K562 (cell line): ENCODE data around the gene CLIP2. TPM values are rescaled to one million over a fixed set of nuclear protein-coding genes. Genes with fewer than 3 reads are reported as not detected.
A peak's percentile ranks its signal among the peaks of the same experiment; 100 is the strongest.

Experiments
- ATAC-seq: fragments of 200-7000 bp; cut with Tn5 transposase; 3 replicates; pipeline ENCODE4 v1.9.1; 2020; ENCODE audit warnings: moderate library complexity
- BruUV-seq: library from RNA; stranded (reverse); fragments of 400-500 nt; replicated peaks from 2 replicates; lab custom pipeline; 2021; lab: Mats Ljungman, UMichigan
- CTCF ChIA-PET: fragments of 300-600 bp; formaldehyde crosslinking; extraction: SDS; loops from one replicate; lab custom pipeline; 2021; ENCODE audit warnings: low intra/inter-chr PET ratio; lab: Yijun Ruan, JAX
- POLR2A ChIA-PET: fragments of 300-600, 350-650 bp; sonication (Branson Sonifier 250); formaldehyde crosslinking; extraction: SDS; loops from one replicate; lab custom pipeline; 2021; ENCODE audit warnings: antibody characterized with exemption, inconsistent platforms; lab: Yijun Ruan, JAX
- DNase-seq, 4 experiments: peaks; one replicate each; pipeline versions ENCODE4 v3.0.0 to v3.0.0-alpha.2; 2011 to 2018; ENCODE audit warnings: low spot score in 3 of 4, mixed read lengths in 3 of 4; ENCODE audit errors: extremely low read depth in 1 of 4
- FAIRE-seq: peaks from 2 replicates; lab custom pipeline; 2011; peaks lifted over from hg19 to GRCh38; lab: Jason Lieb, UNC
- H2AFZ ChIP-seq: 2 replicates; pipeline ENCODE4 v1.6.0; 2011; ENCODE audit warnings: low read depth, low read length, control low read depth, inconsistent platforms
- H3K27ac ChIP-seq: fragments of 200-600 bp; 3 replicates; pipeline ENCODE4 v1.8.0; 2011; ENCODE audit warnings: low read depth, mild to moderate bottlenecking, control low read depth, inconsistent platforms, low read length, moderate library complexity, mixed read lengths; ENCODE audit errors: extremely low read depth
- H3K27me3 ChIP-seq, 2 experiments: fragments of 300-600 bp in 1 of 2; 2 replicates in 1 of 2; 3 replicates in 1 of 2; pipeline versions ENCODE4 v1.6.0 to v1.8.0; 2011; ENCODE audit warnings: inconsistent platforms in 2 of 2, low read length in 2 of 2, mild to moderate bottlenecking in 1 of 2, mixed read lengths in 1 of 2, moderate library complexity in 1 of 2; ENCODE audit not compliant: control insufficient read depth in 2 of 2, insufficient read depth in 2 of 2
- H3K36me3 ChIP-seq: fragments of 300-600 bp; 3 replicates; pipeline ENCODE4 v1.8.0; 2011; ENCODE audit warnings: mild to moderate bottlenecking, low read length, inconsistent platforms; ENCODE audit not compliant: control insufficient read depth, insufficient read depth
- H3K4me1 ChIP-seq, 2 experiments: fragments of 200-600 bp in 1 of 2; replicated peaks in 1 of 2; 2 replicates in 1 of 2; 3 replicates in 1 of 2; pipeline versions ENCODE4 v1.5.1 to v1.8.0; 2011; ENCODE audit warnings: inconsistent platforms in 2 of 2, low read length in 2 of 2, mild to moderate bottlenecking in 1 of 2, mixed read lengths in 1 of 2, moderate library complexity in 1 of 2; ENCODE audit not compliant: control insufficient read depth in 2 of 2, insufficient read depth in 2 of 2
- H3K4me2 ChIP-seq: 2 replicates; pipeline ENCODE4 v1.6.1; 2011; ENCODE audit warnings: low read length, control low read depth, inconsistent platforms, mixed read lengths; ENCODE audit not compliant: insufficient read depth
- H3K4me3 ChIP-seq: fragments of 200-600 bp; sonication (generic), shearing (Covaris generic); 2 replicates; pipeline ENCODE4 v1.5.1; 2016; ENCODE audit warnings: control low read depth, inconsistent platforms
- H3K79me2 ChIP-seq: fragments of 200-600 bp; 3 replicates; pipeline ENCODE4 v1.8.0; 2011; ENCODE audit warnings: low read length, inconsistent platforms; ENCODE audit not compliant: control insufficient read depth, insufficient read depth
- H3K9ac ChIP-seq, 2 experiments: 2 replicates each; pipeline versions ENCODE4 v1.6.0 to v1.6.1; 2011; ENCODE audit warnings: low read depth in 2 of 2, low read length in 2 of 2, control low read depth in 1 of 2, inconsistent platforms in 1 of 2, mild to moderate bottlenecking in 1 of 2, mixed read lengths in 1 of 2; ENCODE audit not compliant: insufficient read depth in 1 of 2
- H3K9me1 ChIP-seq: one replicate; pipeline ENCODE4 v1.6.0; 2011; ENCODE audit warnings: inconsistent platforms, mild to moderate bottlenecking, low read length, moderate library complexity; ENCODE audit not compliant: control insufficient read depth, insufficient read depth
- H3K9me3 ChIP-seq: replicated peaks from 2 replicates; pipeline ENCODE4 v1.5.1; 2011; ENCODE audit warnings: low read depth, low read length, inconsistent platforms; ENCODE audit not compliant: control insufficient read depth, insufficient read depth
- H4K20me1 ChIP-seq: replicated peaks from 2 replicates; pipeline ENCODE4 v1.6.1; 2011; ENCODE audit warnings: low read length, inconsistent platforms, mixed read lengths; ENCODE audit not compliant: control insufficient read depth, insufficient read depth
- BACH1 ChIP-seq: fragments of 200-800 bp; sonication (Bioruptor generic); IDR thresholded peaks from 2 replicates; pipeline ENCODE4 v1.6.1; 2016; ENCODE audit warnings: missing genetic modification characterization, missing compliant biosample characterization
- ELF1 ChIP-seq: fragments of 200-800 bp; sonication (Bioruptor generic); IDR thresholded peaks from 2 replicates; pipeline ENCODE4 v1.6.1; 2016; ENCODE audit warnings: missing genetic modification characterization, missing compliant biosample characterization
- NRF1 ChIP-seq, 2 experiments: fragments of 450-650 bp; IDR thresholded peaks in 1 of 2; conservative IDR thresholded peaks in 1 of 2; 2 replicates each; pipeline ENCODE4 v1.6.1; 2014; ENCODE audit warnings: mild to moderate bottlenecking in 2 of 2
- PHF20 ChIP-seq: fragments of 450-650 bp; IDR thresholded peaks from 2 replicates; pipeline ENCODE4 v1.6.1; 2018; ENCODE audit not compliant: partially characterized antibody
- ZFX ChIP-seq: sonication (generic); formaldehyde crosslinking; IDR thresholded peaks from 2 replicates; pipeline ENCODE4 v1.8.0; 2022; ENCODE audit warnings: mild to moderate bottlenecking, missing genetic modification reagents, moderate library complexity
- ZNF311 ChIP-seq: fragments of 250-450 bp; sonication (Bioruptor Pico); IDR thresholded peaks from 2 replicates; pipeline ENCODE4 v1.4.0; 2020; ENCODE audit warnings: mild to moderate bottlenecking, moderate library complexity
- ZNF785 ChIP-seq: fragments of 250-450 bp; sonication (Bioruptor Pico); IDR thresholded peaks from 2 replicates; pipeline ENCODE4 v1.4.0; 2020; ENCODE audit warnings: mild to moderate bottlenecking
- WGBS: fragments of 100-300 bp; shearing (Covaris generic); methylation state at CpG from one replicate; pipeline ENCODE4 v1.1.6; 2016; ENCODE audit warnings: low coverage, mixed read lengths; ENCODE audit not compliant: insufficient coverage; ENCODE audit errors: missing lambda C conversion rate; 5-methylcytosine and 5-hydroxymethylcytosine counted together
- in situ Hi-C: fragments of 300-500 bp; cut with MboI; formaldehyde crosslinking; loops from 4 replicates; pipeline ENCODE4 v1.15.0; 2018; ENCODE audit warnings: inconsistent platforms, mixed read lengths
- intact Hi-C: fragments of 100-400 bp; cut with micrococcal nuclease; formaldehyde crosslinking; loops from 2 replicates; pipeline ENCODE4 v1.14.2; 2022
- polyA plus RNA-seq, 8 experiments: library from polyadenylated mRNA; depleted of rRNA in 4 of 8; stranded (reverse) in 5 of 8; unstranded in 3 of 8; fragments of >200 nt; fragmentation: Nextera tagmentation in 2 of 8; fragmentation: Illumina TruSeq in 1 of 8; extraction: Ambion mirVana in 2 of 8; extraction: Trizol in 1 of 8; gene quantifications; 2 replicates each; pipeline versions ENCODE4 v1.2.1 to v1.2.3, GENCODE V29; 2011 to 2014; ENCODE audit warnings: inconsistent platforms in 1 of 8, missing spikeins in 1 of 8
- total RNA-seq, 7 experiments: library from RNA; depleted of rRNA in 6 of 7; stranded (reverse); fragments of >200 nt in 6 of 7; fragmentation: Illumina TruSeq in 2 of 7; extraction: Trizol in 2 of 7; gene quantifications; 2 replicates each; pipeline versions ENCODE4 v1.2.1 to v1.2.3, GENCODE V29; 2011 to 2021; ENCODE audit warnings: low replicate concordance in 1 of 7

CLIP2 gene
- total and polyA plus RNA-seq, 9 of the 15 experiments (the other 6 are each of a cell fraction or from before 2014, with no cell fraction given): 0.07 to 5.4 (median 2.1) TPM

DNA sequence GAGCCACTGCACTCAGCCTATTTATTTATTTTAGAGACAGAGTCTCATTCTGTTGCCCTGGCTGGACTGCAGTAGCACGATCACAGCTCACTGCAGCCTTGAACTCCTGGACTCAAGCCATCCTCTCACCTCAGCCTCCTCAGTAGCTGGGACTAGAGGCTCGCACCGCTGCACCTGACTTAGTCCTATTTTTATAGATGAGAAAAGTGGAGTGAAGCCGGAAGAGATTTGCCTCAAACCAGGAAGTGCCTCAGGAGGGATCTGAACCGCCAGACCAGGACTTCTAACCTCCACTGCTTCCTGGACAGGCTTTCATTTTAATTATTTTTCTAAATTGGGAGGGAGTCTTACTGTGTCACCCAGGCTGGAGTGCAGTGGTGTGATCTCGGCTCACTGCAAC, 17.5 kb upstream of the CLIP2 start:
- FAIRE-seq (no peak), ATAC-seq (no peak), DNase-seq (peak in 1 of 4 experiments; percentile 37)
- in situ Hi-C loops: no loop called here
- H3K27me3 ChIP-seq: no peaks in the 10 kb centered on the region
- H3K9ac ChIP-seq: peak overlapping the region; percentile 61 to 62; a peak in 3 of 4 replicates
- 57% methylated on average over 6 of the region's 6 CpGs for WGBS
- no peak overlapping the region for H3K4me3 ChIP-seq
- no peaks in the 10 kb centered on the region for H4K20me1 ChIP-seq
- H3K4me1 ChIP-seq: peaks cover 38 to 39% of the 10 kb centered on the region in 2 experiments
- peak overlapping the region; percentile 79; the same call in 2 of the 3 replicates for H3K27ac ChIP-seq
- no peak overlapping the region for H3K4me2 ChIP-seq
- BruUV-seq: no TSS peak
- peak overlapping the region; percentile 99 for H2AFZ ChIP-seq
- H3K9me1 ChIP-seq: no peaks in the 10 kb centered on the region
- no peaks in the 10 kb centered on the region for H3K36me3 ChIP-seq
- TF ChIP-seq ELF1 (tag): peak; percentile 78
- no peak for TF ChIP-seq ZNF311 (CRISPR knock-in tag)
- TF ChIP-seq PHF20: peak; percentile 21
- TF ChIP-seq NRF1 (conservative IDR thresholded peaks at IDR 0.05 in 1 of 2, IDR thresholded peaks at IDR 0.05 in 1 of 2): no peak
- no peak for TF ChIP-seq BACH1
- TF ChIP-seq ZFX (CRISPR knock-in tag): peak; percentile 16
- no peak for TF ChIP-seq ZNF785 (CRISPR knock-in tag)
- POLR2A ChIA-PET: interaction anchor here (0.6 kb wide), 1 partner anchor 45 kb away, joined by 3 read pairs; no protein-coding TSS in a partner anchor
- CTCF ChIA-PET: no interaction called here
- intact Hi-C loops: loop anchor here (2.0 kb wide), 1 partner anchor 13 kb away; no protein-coding TSS in a partner anchor
- H3K79me2 ChIP-seq: no peaks in the 10 kb centered on the region
- no peaks in the 10 kb centered on the region for H3K9me3 ChIP-seq
